Mesenteric fat pad (tissue), 1 donor: Measurements from ENCODE around the gene TAS2R38. TPM values are rescaled to one million over a fixed set of nuclear protein-coding genes. Genes with fewer than 3 reads are reported as not detected.
"Not testable (repeated sequence)": the region's sequence is repeated elsewhere in the genome, so short reads cannot be mapped to it uniquely, and the experiment has no call there.

Experiments
- DNase-seq: peaks from one replicate; pipeline ENCODE4 v3.0.0-alpha.2; 2020; ENCODE audit warnings: low spot score
- long read RNA-seq: library from polyadenylated mRNA; unstranded; transcript quantifications from one replicate; pipeline ENCODE4 v2.0.0, GENCODE V29; 2020
- total RNA-seq: library from RNA; stranded (reverse); fragmentation: NEBNext Ultra II Directional; extraction: Animal tissue kit (Norgen Biotek cat#: 25700); gene quantifications from one replicate; pipeline ENCODE4 v1.2.1, GENCODE V29; 2021
- donor health status: DM: yes; HTN: yes; CAD: no.

Gene TAS2R38
- not detected for total RNA-seq
- long read RNA-seq: 0 reads

GRCh38 chr7:141973673-141974072 lies at the start of gene TAS2R38:
Gene TAS2R38, minus strand, starts transcription at chr7:141973773. Its CDS starts 84 bp downstream, at chr7:141973689.
- no peak for DNase-seq

GRCh38 chr7:142018154-142018553 lies 44.6 kb upstream of the TAS2R38 start:
- DNase-seq: no peak

- DNase-seq: no peak
These were observed 43.9 kb upstream of the TAS2R38 start for GRCh38 chr7:142017451-142017850.

GRCh38 chr7:142012825-142013511 lies 39.4 kb upstream of the TAS2R38 start:
- DNase-seq: no peak

GRCh38 chr7:142010952-142011548 lies 37.5 kb upstream of the TAS2R38 start:
- DNase-seq: no peak

GRCh38 chr7:142009187-142009586 lies 35.6 kb upstream of the TAS2R38 start:
- no peak for DNase-seq

GRCh38 chr7:142006577-142006976 lies 33.0 kb upstream of the TAS2R38 start:
- DNase-seq: no peak

- no peak for DNase-seq
These were observed 28.6 kb upstream of the TAS2R38 start for GRCh38 chr7:142002179-142002578.

GRCh38 chr7:142001163-142001874 lies 27.7 kb upstream of the TAS2R38 start:
- no peak for DNase-seq

GRCh38 chr7:142000244-142000643 lies 26.7 kb upstream of the TAS2R38 start:
- no peak for DNase-seq

- no peak for DNase-seq
These were observed 25.6 kb upstream of the TAS2R38 start for GRCh38 chr7:141999058-141999623.

- DNase-seq: no peak
These were observed 19.8 kb upstream of the TAS2R38 start for GRCh38 chr7:141993354-141993753.

- DNase-seq: no peak
These were observed 19.1 kb upstream of the TAS2R38 start for GRCh38 chr7:141992688-141993087.

GRCh38 chr7:141992156-141992555 lies 18.6 kb upstream of the TAS2R38 start:
- DNase-seq: no peak

GRCh38 chr7:141991140-141991539 lies 17.6 kb upstream of the TAS2R38 start:
- DNase-seq: no peak

- DNase-seq: no peak
These were observed 16.6 kb upstream of the TAS2R38 start for GRCh38 chr7:141990011-141990725.

GRCh38 chr7:141987803-141988202 lies 14.2 kb upstream of the TAS2R38 start:
- not testable (repeated sequence) for DNase-seq

GRCh38 chr7:141986923-141987322 lies 13.3 kb upstream of the TAS2R38 start:
- DNase-seq: no peak

GRCh38 chr7:141985926-141986325 lies 12.4 kb upstream of the TAS2R38 start:
- DNase-seq: not testable (repeated sequence)

GRCh38 chr7:141979568-141979967 lies 6.0 kb upstream of the TAS2R38 start:
- DNase-seq: no peak

GRCh38 chr7:141978351-141978750 lies 4.8 kb upstream of the TAS2R38 start:
- DNase-seq: no peak
